SH-SY5Y (cell line): Measurements from ENCODE around the gene HDAC1.

ENCODE experiments used
- GATA2 ChIP-seq: IDR thresholded peaks from 2 replicates; pipeline ENCODE4 v1.6.1; 2011; ENCODE audit warnings: mild to moderate bottlenecking, low read depth, low read length
- GATA3 ChIP-seq: IDR thresholded peaks from 2 replicates; pipeline ENCODE4 v1.6.1; 2011; ENCODE audit warnings: low read depth, mild to moderate bottlenecking, low read length, moderate library complexity

Gene HDAC1

DNA sequence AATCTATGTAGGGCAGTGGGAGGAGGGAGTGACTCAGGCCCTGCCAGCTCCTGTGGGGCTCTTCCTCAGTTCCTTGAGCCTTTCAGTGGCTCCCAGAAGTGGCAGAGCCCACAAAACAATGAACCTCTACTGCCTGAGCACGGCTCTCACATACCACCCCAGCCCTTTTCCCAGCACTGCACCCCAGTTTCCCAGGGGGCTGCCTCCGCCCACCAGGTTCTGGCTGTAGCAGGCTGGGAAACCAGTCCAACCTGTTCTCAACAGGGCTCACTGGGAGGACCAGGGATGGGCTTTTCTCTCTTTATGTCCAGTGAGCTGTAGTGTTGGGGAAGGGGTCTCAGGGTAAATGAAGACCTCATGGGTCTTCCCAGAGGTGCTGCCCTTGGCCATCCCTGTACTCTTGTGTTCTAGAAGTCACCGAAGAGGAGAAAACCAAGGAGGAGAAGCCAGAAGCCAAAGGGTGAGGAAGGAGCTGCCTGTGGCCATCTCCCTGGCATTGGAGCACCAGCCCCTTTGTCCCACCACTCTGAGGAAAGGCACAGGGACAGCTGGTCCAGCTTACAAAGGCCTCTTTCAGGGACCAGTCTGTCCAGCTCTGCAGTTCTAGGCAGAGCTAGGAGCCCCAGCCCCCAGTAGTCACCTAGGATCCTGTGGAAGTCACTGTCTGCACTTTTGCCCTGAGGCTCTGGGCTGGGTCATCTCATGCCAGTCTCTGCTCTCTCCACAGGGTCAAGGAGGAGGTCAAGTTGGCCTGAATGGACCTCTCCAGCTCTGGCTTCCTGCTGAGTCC lies 40.6 kb downstream of the HDAC1 start:
- no peak for TF ChIP-seq GATA3
- no peak for TF ChIP-seq GATA2

DNA sequence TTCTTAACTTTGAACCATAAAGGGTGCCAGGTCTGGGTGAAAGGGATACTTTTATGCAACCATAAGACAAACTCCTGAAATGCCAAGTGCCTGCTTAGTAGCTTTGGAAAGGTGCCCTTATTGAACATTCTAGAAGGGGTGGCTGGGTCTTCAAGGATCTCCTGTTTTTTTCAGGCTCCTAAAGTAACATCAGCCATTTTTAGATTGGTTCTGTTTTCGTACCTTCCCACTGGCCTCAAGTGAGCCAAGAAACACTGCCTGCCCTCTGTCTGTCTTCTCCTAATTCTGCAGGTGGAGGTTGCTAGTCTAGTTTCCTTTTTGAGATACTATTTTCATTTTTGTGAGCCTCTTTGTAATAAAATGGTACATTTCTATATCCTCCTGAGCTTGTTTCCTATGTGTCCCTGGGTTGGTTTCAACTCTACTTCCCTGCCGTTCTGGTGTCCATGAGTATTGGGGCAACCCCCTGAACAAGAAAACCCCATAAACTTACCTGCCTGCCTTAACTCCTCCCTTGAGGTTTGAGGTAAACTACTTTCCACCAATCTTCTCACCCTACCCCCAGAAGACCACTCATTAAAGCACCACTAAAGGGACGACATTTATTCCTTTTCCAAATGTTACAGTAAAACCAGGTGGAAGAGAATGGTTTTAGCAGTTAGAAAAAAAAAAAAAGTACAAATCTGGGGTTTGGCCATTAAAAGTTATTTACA lies 41.5 kb downstream of the HDAC1 start:
- TF ChIP-seq GATA3 (no peak), GATA2 (no peak)

DNA sequence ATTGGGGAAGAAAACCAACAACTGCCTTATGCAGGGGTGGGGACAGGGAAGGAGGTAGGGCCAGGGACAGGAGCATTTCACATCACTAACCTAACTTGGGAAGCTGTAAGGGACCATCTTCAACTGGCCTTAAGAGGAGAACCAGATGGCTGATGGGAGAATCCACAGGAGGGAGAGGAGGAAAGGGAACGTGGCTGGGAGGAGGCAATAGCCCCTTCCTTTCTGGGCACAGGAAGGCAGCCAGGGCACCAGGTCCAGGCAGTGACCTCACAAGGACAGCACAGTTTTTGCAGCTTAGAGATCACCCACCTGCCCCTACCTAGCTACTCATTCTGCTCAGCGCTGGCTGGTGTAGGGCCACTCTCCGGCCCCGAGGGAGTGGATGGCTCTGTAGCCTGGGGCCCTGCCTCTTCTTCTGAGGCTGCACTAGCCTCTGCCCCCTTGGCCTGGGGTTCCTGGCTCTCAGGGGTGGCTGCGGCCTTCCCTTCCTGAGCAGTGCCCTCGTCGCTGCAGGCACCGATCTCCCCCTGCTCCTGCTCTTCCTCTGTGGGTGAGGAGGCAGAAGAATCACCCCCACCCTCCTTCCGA lies 42.5 kb downstream of the HDAC1 start:
- no peak for TF ChIP-seq GATA2
- no peak for TF ChIP-seq GATA3

DNA sequence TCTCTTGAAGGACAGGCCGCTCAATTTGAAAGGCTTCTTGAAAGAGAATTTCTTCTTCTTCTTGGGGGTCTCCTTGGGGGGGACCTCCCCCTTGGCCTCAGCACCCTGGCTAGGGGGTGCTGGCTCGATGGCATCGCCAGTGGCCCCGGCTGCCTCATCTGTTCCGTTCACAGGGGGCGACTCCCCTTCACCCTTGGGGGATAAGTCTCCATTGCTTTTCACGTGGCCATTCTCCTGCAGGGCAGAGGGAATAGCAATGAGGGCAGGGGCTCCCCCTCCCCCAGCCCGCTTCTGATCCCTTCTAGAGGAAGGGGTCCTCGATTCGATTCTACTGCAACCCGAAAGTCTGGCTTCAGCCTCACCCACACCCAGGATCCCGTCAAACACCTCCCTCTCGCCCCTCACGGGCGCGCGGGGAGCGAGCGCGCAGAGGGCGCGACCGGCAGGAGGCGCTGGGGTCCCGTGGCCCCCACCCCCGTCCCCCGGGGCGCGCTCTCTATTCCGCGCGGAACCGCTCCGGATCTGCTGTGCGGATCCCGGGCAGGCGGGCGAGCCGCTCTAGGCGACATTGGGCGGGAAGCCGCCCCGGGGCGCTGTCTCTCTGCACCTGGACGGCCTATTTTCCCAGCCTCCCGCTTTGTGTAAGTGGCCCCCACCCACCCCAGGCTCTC lies 43.1 kb downstream of the HDAC1 start:
- no peak for TF ChIP-seq GATA3
- no peak for TF ChIP-seq GATA2

DNA sequence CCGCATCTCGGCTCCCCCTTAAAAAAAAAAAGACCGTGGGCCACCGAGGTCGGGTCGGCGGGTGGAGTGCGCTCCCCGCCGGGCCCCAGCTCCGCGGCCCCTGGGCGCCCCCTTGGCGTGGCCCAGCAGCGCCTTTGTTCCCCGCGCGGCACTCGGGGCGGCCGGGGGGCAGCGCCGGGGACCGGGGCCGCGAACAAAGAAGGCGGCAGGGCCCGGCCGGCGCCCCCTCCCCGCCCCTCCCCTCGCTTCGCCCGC lies 43.6 kb downstream of the HDAC1 start:
- TF ChIP-seq GATA3 (no peak), GATA2 (no peak)

DNA sequence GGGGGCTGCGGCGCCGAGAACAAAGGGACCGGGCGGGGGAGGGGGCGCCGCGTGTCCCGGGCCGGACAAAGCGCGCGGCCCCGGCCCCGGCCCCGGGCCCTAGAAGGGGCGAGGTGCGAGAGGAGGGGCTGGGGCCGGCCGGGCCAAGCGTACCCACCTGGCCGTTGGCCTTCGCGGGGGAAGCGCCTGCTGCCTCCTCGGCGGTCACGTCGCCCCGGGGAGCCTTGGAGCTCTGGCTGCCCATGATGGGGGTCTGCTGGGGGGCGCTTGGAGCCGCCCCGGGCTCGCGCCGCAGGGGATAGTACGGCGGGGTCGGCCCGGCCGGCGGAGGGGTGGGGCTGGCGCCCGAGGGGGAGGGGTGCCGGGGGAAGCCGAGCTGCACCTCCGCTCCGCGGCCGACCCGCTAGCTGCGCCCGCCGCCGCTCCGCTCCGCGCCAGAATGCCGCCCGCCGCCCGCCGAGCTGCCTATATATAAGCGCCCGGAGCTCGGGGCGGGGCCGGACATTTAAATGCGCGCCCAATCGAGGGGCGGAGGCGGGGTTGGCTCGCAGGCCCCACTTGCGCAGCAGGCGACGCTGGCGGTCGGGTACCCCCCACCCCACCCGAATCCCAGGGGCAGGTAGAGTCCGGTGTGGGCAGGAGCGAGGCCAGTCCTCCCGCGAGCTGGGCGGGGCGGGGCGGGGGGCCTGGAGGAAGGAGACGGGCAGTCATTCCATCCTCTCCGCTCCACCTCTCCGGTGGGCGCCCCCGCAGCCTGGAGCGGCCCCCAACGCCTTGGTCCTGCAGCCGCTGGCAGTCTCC lies 44.1 kb downstream of the HDAC1 start, which contains the start of gene MARCKSL1:
TSS of gene MARCKSL1 (minus strand) at position 444 of the 801 bp plus-strand sequence. CDS start at position 244, 200 bp downstream.
- TF ChIP-seq GATA3 (no peak), GATA2 (no peak)

DNA sequence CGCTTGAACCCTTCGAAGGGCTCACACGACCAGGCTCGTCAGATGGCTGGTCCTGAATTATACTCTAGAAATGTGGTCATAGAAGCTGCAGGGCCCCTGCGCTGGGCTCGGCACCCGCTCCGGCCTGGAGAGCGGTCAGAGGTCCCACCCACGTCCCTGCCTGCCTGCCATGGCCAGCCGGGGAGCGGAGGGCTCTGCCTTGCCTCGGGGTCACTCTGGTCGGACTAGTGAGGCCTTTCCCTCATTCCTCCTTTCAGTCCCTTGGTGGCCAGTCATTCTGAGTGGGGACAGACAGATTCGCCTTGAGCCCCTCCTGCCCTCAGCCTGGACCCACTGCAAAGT lies 44.7 kb downstream of the HDAC1 start:
- TF ChIP-seq GATA2 (no peak), GATA3 (no peak)

DNA sequence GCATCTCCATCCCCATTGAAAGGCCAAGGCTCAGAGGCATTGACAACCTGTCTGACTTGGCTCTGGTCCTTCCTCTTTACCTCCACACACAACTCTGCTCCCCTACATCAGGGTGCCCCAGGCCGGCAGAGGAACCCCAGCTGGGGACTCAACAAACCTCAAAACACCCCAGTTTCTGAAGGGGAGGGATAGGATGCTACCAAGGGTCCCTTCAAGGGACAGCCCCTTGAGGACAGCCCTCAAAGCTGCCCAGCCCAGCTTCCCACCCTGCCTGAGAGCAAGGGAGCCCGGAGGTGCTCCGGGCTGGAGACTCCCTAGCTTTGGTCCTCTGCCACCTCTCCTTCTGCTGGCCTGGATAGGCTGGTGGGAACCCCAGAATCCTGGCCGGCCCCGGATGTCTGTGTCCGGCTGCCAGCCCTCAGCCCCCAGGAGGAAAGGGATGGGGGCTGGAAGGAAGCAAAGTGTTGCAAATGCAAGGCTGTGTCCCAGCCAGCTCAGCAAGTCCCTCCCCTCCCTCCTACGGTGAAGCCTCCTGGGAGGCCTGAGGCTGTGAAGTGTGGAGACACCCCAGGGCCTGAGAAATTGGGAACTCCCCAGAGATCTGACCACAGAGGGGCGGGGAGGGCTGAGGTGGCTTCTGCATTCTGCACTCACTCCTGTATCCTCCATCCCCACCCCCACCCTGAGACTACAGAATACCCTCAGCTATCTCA lies 45.2 kb downstream of the HDAC1 start:
- TF ChIP-seq GATA2 (no peak), GATA3 (no peak)

DNA sequence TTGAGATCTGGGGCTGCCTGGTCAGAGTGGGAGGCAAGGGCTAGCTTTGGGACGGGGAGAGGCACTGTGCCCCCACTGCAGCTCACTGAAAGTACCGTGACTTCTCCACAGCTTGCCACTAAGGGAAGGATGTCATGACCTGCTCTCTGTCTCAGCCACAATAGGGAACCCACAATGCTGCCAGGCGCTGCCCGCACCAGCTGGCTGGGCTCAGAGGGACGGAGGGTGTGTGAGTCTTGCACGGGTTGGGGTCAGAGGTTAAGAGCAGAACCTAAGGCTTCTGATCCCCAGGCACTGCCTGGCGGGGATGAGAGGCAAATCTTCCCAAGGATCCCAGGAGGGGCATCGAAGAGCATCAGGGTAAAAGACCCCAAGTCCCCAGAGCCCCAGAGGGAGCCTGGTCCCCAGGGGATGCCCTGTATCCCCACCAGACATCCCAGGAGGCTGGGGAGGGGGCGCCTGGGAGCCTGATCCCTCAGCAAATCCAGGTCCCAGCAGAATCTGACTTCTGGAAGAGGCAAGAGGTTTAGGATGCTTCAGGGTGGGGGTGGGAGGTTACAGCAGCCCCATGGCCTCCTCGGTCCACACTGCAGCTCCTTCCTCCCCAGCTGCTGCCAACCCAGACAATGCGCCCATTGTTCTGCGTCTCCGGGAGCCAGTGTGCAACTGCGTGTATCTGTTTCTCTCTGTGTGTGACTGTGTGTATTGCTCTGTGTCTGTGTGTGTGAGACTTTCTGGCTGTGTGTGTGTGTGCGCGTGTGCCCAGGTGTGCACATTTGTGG lies 46.2 kb downstream of the HDAC1 start:
- TF ChIP-seq GATA2 = no peak
- TF ChIP-seq GATA3 = no peak

DNA sequence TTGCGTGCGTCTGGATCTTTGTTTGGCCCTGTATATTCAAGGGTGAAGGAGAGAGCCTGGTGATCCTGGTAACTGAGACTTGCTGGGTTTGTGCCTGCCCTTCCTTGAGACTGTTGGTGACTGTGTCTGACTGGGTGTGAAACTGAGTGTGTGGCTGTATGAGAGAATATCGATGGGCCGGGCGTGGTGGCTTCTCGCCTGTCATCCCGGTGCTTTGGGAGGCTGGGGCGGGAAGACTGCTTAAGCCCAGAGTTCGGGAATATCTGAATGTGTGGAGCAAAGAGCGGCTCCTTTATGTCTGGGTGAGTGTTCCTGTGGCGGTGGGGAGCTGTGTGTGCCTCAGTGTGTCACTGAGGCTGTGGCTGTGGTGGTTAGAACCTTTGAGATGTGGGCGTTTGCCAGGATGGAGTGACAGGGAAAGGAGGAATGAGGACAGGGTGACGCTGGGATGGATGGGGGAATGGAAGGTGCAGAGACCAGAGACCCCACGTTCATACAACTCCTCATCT lies 46.8 kb downstream of the HDAC1 start:
- TF ChIP-seq GATA3 = no peak
- no peak for TF ChIP-seq GATA2

DNA sequence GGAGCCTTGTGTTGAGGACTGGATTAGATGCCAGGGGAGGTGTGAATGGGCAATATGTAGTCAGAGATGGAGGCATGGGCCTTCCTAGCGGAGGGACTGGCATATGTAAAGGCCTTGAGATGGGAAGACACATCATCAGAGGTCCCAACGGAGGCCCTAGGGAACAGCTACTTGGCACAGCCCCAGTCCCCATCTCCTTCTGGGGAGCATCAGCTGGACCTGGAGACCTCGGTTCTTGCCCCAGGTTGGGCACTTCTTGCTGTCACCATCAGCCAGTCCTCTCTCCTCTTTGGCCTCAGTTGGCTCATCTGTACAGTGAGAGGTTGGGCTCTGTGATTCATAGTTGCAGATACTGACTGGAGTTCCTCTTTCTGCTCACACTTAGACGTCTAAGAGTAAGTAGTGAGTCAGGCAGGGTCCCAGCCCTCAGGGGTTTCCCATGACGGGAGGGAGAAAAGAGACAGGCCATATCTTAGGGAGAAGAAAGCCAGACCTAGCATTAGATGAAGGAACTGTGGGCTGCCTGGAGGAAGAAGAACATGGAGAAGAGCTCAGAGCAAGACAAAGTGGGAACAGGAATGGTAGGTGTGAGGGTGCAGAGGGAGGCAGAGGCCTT lies 47.6 kb downstream of the HDAC1 start:
- no peak for TF ChIP-seq GATA3
- TF ChIP-seq GATA2 = no peak

DNA sequence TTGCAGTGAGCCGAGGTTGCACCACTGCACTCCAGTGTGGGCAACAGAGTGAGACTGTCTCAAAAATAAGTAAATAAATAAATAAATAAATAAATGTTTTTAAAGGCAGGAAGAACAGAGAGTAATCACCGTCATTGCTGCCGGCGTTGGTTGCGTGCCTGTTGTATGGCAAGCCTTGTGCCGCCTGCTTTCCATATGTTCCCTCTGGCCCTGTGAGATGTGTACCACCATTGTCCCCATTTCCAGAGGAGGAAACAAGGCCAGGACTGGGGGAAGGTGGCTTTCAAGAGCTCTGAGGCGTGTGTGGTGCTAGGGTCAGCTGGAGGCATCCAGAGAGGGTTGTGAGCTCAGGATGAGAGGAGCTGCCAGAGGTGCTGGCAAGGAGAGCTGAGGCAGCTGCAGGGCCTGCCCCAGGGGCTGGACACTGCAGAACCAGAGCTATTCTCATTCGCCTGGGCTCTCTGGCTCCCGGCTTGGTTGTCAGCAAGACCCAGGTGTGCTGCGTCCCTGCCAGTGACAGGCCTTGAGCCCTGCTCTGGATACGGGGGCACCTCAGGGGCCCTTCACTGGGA lies 49.4 kb downstream of the HDAC1 start:
- no peak for TF ChIP-seq GATA3
- TF ChIP-seq GATA2 = no peak
